Loucy (cell line): Measurements from ENCODE around the gene GRIN2A.

Experiments used
- H2AFZ ChIP-seq: fragments of 200-600 bp; sonication (generic); 2 replicates; pipeline ENCODE4 v1.6.0; 2016; ENCODE audit warnings: antibody characterized with exemption, mild to moderate bottlenecking, low read length, moderate library complexity
- H3F3A ChIP-seq: fragments of 200-600 bp; 2 replicates; pipeline ENCODE4 v1.6.0; 2016; ENCODE audit warnings: antibody characterized with exemption, low read depth, mild to moderate bottlenecking
- H3K27me3 ChIP-seq: fragments of 200-600 bp; sonication (generic); 2 replicates; pipeline ENCODE4 v1.6.1; 2014; ENCODE audit warnings: low read length, mild to moderate bottlenecking; ENCODE audit not compliant: insufficient read depth, poor library complexity, severe bottlenecking
- H3K36me3 ChIP-seq: fragments of 200-600 bp; sonication (generic); 2 replicates; pipeline ENCODE4 v1.6.1; 2016; ENCODE audit warnings: low read length; ENCODE audit not compliant: insufficient read depth
- H3K4me1 ChIP-seq: fragments of 200-600 bp; sonication (generic); 2 replicates; pipeline ENCODE4 v1.5.1; 2014; ENCODE audit warnings: low read length, mild to moderate bottlenecking; ENCODE audit not compliant: insufficient read depth, poor library complexity, severe bottlenecking
- H3K4me2 ChIP-seq: fragments of 200-600 bp; sonication (generic); 2 replicates; pipeline ENCODE4 v1.6.0; 2014; ENCODE audit warnings: antibody characterized with exemption, low read length, low read depth, mild to moderate bottlenecking; ENCODE audit not compliant: poor library complexity, severe bottlenecking
- H3K4me3 ChIP-seq: fragments of 200-600 bp; sonication (generic); 2 replicates; pipeline ENCODE4 v1.5.1; 2014; ENCODE audit warnings: low read length, mild to moderate bottlenecking, mixed read lengths; ENCODE audit not compliant: poor library complexity, severe bottlenecking
- H3K79me2 ChIP-seq: fragments of 200-600 bp; sonication (generic); 2 replicates; pipeline ENCODE4 v1.6.1; 2014; ENCODE audit warnings: low read length; ENCODE audit not compliant: insufficient read depth
- H3K9ac ChIP-seq: fragments of 200-600 bp; sonication (generic); 2 replicates; pipeline ENCODE4 v1.6.0; 2014; ENCODE audit warnings: mild to moderate bottlenecking, low read depth, low read length, moderate library complexity; ENCODE audit not compliant: poor library complexity, severe bottlenecking
- H3K9me2 ChIP-seq: fragments of 200-600 bp; sonication (generic); replicated peaks from 2 replicates; pipeline ENCODE4 v1.6.1; 2016; ENCODE audit warnings: low read depth, low read length, mixed read lengths
- H3K9me3 ChIP-seq: fragments of 200-600 bp; sonication (generic); 2 replicates; pipeline ENCODE4 v1.6.1; 2014; ENCODE audit warnings: mild to moderate bottlenecking, antibody characterized with exemption, low read length, low read depth; ENCODE audit not compliant: insufficient read depth
- H4K20me1 ChIP-seq: fragments of 200-600 bp; sonication (generic); 2 replicates; pipeline ENCODE4 v1.6.0; 2014; ENCODE audit warnings: antibody characterized with exemption, low read length, mild to moderate bottlenecking; ENCODE audit not compliant: insufficient read depth, poor library complexity, severe bottlenecking
- EZH2phosphoT487 ChIP-seq: fragments of 200-600 bp; IDR thresholded peaks from 2 replicates; pipeline ENCODE4 v1.6.1; 2018; ENCODE audit warnings: antibody characterized with exemption, mild to moderate bottlenecking, moderate library complexity, borderline replicate concordance
- TF ChIP-seq, protein P1 (sequence below): fragments of 200-600 bp; sonication (generic); conservative IDR thresholded peaks from 2 replicates; pipeline ENCODE4 v1.5.1; 2014; ENCODE audit warnings: mild to moderate bottlenecking, antibody characterized with exemption, low read length

GRIN2A gene

DNA sequence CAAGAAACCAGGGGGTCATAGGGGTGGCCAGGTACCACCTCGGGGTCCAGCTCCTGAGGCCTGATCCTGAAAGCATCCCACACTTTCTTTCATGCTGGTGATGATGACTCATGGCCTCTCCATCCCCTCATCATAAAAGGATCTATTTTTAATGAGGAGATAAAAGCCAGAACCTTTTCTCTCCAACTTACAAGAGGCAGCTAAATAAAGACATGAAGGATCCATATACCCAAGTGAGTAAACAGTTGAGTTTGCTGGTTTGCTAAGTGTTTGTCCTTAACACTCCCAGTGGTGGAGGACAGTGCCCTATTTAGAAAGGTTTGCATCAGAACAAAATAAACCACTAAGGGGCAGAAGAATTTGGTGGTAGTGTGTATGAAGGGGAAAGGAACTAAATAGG, 383.8 kb downstream of the GRIN2A start:
- H4K20me1 ChIP-seq, result no peaks in the 10 kb centered on the region
- no peaks in the 10 kb centered on the region for H3K9me3 ChIP-seq
- no peak overlapping the region for H3K9ac ChIP-seq
- H3K36me3 ChIP-seq, result no peaks in the 10 kb centered on the region
- no peak overlapping the region for H3K4me2 ChIP-seq
- no peaks in the 10 kb centered on the region for H3K79me2 ChIP-seq
- H3F3A ChIP-seq, result no peaks in the 10 kb centered on the region
- H3K9me2 ChIP-seq, result no peaks in the 10 kb centered on the region
- no peak overlapping the region for H2AFZ ChIP-seq
- no peak overlapping the region for H3K4me3 ChIP-seq
- TF ChIP-seq EZH2phosphoT487, result no peak
- TF ChIP-seq, protein P1, sequence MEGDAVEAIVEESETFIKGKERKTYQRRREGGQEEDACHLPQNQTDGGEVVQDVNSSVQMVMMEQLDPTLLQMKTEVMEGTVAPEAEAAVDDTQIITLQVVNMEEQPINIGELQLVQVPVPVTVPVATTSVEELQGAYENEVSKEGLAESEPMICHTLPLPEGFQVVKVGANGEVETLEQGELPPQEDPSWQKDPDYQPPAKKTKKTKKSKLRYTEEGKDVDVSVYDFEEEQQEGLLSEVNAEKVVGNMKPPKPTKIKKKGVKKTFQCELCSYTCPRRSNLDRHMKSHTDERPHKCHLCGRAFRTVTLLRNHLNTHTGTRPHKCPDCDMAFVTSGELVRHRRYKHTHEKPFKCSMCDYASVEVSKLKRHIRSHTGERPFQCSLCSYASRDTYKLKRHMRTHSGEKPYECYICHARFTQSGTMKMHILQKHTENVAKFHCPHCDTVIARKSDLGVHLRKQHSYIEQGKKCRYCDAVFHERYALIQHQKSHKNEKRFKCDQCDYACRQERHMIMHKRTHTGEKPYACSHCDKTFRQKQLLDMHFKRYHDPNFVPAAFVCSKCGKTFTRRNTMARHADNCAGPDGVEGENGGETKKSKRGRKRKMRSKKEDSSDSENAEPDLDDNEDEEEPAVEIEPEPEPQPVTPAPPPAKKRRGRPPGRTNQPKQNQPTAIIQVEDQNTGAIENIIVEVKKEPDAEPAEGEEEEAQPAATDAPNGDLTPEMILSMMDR, result no peak
- H3K27me3 ChIP-seq, result no peaks in the 10 kb centered on the region
- H3K4me1 ChIP-seq, result no peaks in the 10 kb centered on the region

DNA sequence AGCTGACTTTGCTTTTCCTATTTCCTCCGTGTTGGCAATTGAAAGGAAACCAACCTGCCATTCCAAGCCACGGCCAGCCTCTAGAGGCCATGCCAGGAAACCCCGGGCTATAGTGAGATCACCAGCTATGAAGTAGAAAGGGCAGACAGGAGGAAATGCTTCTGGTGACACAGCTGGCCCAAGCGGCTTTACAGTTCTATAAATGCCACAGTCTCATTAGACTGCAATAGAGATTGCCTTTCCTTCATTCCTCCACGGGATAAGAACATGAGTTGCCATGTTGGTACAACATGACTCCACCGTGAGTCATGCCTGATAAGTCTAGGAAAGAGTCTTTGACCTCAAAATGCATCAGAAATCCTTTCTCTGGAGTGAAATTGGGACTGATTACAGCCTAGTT, 384.9 kb downstream of the GRIN2A start:
- Histone ChIP-seq H3F3A (no peaks in the 10 kb centered on the region), H4K20me1 (no peaks in the 10 kb centered on the region), H3K4me2 (no peak overlapping the region), H3K9me3 (no peaks in the 10 kb centered on the region), H3K27me3 (no peaks in the 10 kb centered on the region), H3K4me3 (no peak overlapping the region), H2AFZ (no peak overlapping the region), H3K9me2 (no peaks in the 10 kb centered on the region), H3K9ac (no peak overlapping the region), H3K4me1 (no peaks in the 10 kb centered on the region), H3K36me3 (no peaks in the 10 kb centered on the region), H3K79me2 (no peaks in the 10 kb centered on the region)
- TF ChIP-seq, protein P1, result no peak
- no peak for TF ChIP-seq EZH2phosphoT487

DNA sequence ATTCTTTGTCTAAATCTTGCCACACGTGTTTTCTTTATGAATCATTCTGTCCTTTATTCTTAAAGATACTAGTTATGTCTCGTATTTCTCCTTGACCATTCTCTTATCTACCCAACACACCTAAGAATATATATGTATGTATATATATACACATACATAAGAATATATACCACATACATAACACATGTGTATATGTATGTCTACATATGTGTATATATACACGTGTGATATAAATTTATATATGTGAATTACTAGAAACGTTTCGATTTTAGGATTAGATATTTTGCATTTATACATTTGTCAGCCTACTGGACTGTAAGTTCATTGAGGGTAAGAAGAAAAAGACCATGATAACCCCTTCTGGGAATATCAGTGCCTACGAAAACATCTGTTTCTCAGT, 388.6 kb downstream of the GRIN2A start:
- Histone ChIP-seq H3K9ac (no peak overlapping the region), H3K79me2 (no peaks in the 10 kb centered on the region), H3K9me2 (no peaks in the 10 kb centered on the region), H3K27me3 (no peaks in the 10 kb centered on the region), H3K4me2 (no peak overlapping the region), H4K20me1 (no peaks in the 10 kb centered on the region), H3F3A (no peaks in the 10 kb centered on the region), H3K36me3 (no peaks in the 10 kb centered on the region), H2AFZ (no peak overlapping the region), H3K4me1 (no peaks in the 10 kb centered on the region), H3K9me3 (no peaks in the 10 kb centered on the region), H3K4me3 (no peak overlapping the region)
- no peak for TF ChIP-seq EZH2phosphoT487
- TF ChIP-seq, protein P1, result no peak
